IMR-90 (cell line): ENCODE results near the gene B4GALT7. TPM values are rescaled to one million over a fixed set of nuclear protein-coding genes. Genes with fewer than 3 reads are reported as not detected.

Source experiments
- ATAC-seq: fragments of 200-7000 bp; cut with Tn5 transposase; 2 replicates; pipeline ENCODE4 v1.9.1; 2020; ENCODE audit warnings: low read depth, mild to moderate bottlenecking, moderate library complexity
- BruUV-seq: library from RNA; stranded (reverse); fragments of 400-500 nt; replicated peaks from 2 replicates; lab custom pipeline; 2021; lab: Mats Ljungman, UMichigan
- CTCF ChIA-PET: fragments of 300-600 bp; formaldehyde crosslinking; extraction: SDS; loops from one replicate; lab custom pipeline; 2021; ENCODE audit warnings: antibody characterized with exemption; lab: Yijun Ruan, JAX
- POLR2A ChIA-PET: fragments of 300-600 bp; sonication (Branson Sonifier 250); formaldehyde crosslinking; loops from one replicate; lab custom pipeline; 2022; ENCODE audit warnings: antibody characterized with exemption; ENCODE audit not compliant: unreplicated experiment; lab: Charles Lee
- DNase-seq: peaks from one replicate; pipeline ENCODE4 v3.0.0; 2013
- H2AFZ ChIP-seq: replicated peaks from 2 replicates; pipeline ENCODE3; 2013; ENCODE audit warnings: low read length, mild to moderate bottlenecking; ENCODE audit not compliant: poor library complexity
- H2AK5ac ChIP-seq: 2 replicates; pipeline ENCODE4 v1.6.1; 2013; ENCODE audit warnings: low read depth, low read length, inconsistent platforms
- H2AK9ac ChIP-seq: replicated peaks from 2 replicates; pipeline ENCODE3; 2013; ENCODE audit warnings: mild to moderate bottlenecking, low read depth, low read length, moderate library complexity; ENCODE audit not compliant: poor library complexity
- H2BK120ac ChIP-seq: 2 replicates; pipeline ENCODE4 v1.6.1; 2013; ENCODE audit warnings: low read depth, low read length, inconsistent platforms
- H2BK15ac ChIP-seq: 3 replicates; pipeline ENCODE4 v1.6.1; 2013; ENCODE audit warnings: low read depth, low read length, inconsistent platforms
- H2BK20ac ChIP-seq: 2 replicates; pipeline ENCODE4 v1.6.1; 2013; ENCODE audit warnings: low read depth, mild to moderate bottlenecking, inconsistent platforms, low read length, moderate library complexity
- H2BK5ac ChIP-seq: 2 replicates; pipeline ENCODE4 v1.6.1; 2013; ENCODE audit warnings: mild to moderate bottlenecking, low read depth, low read length, inconsistent platforms; ENCODE audit not compliant: poor library complexity, severe bottlenecking
- H3K14ac ChIP-seq: replicated peaks from 2 replicates; pipeline ENCODE4 v1.6.1; 2013; ENCODE audit warnings: low read depth, low read length, inconsistent platforms
- H3K18ac ChIP-seq: 2 replicates; pipeline ENCODE4 v1.6.1; 2013; ENCODE audit warnings: low read depth, low read length, control low read depth
- H3K23ac ChIP-seq: 2 replicates; pipeline ENCODE4 v1.6.1; 2013; ENCODE audit warnings: low read depth, low read length, inconsistent platforms
- H3K27ac ChIP-seq: 2 replicates; pipeline ENCODE4 v1.5.1; 2013; ENCODE audit warnings: mild to moderate bottlenecking, control low read depth, low read length; ENCODE audit not compliant: insufficient read depth
- H3K27me3 ChIP-seq: 2 replicates; pipeline ENCODE4 v1.6.1; 2013; ENCODE audit warnings: low read length; ENCODE audit not compliant: control insufficient read depth, insufficient read depth
- H3K36me3 ChIP-seq: 2 replicates; pipeline ENCODE4 v1.6.1; 2013; ENCODE audit warnings: low read length, mixed read lengths; ENCODE audit not compliant: control insufficient read depth, insufficient read depth
- H3K4ac ChIP-seq: 2 replicates; pipeline ENCODE4 v1.6.1; 2013; ENCODE audit warnings: low read depth, low read length, inconsistent platforms
- H3K4me1 ChIP-seq: 2 replicates; pipeline ENCODE4 v1.6.1; 2013; ENCODE audit warnings: low read length, mixed read lengths; ENCODE audit not compliant: control insufficient read depth, insufficient read depth
- H3K4me2 ChIP-seq: 2 replicates; pipeline ENCODE4 v1.6.1; 2013; ENCODE audit warnings: low read depth, mild to moderate bottlenecking, control low read depth, low read length, moderate library complexity
- H3K4me3 ChIP-seq: 2 replicates; pipeline ENCODE4 v1.5.1; 2013; ENCODE audit warnings: low read depth, mild to moderate bottlenecking, control low read depth, low read length, moderate library complexity; ENCODE audit not compliant: insufficient read depth
- H3K56ac ChIP-seq: 2 replicates; pipeline ENCODE4 v1.6.1; 2013; ENCODE audit warnings: low read length, inconsistent platforms; ENCODE audit not compliant: insufficient read depth; ENCODE audit errors: extremely low read depth
- H3K79me1 ChIP-seq, 2 experiments: 2 replicates each; pipeline ENCODE4 v1.6.1; 2013; ENCODE audit warnings: low read length in 2 of 2, inconsistent platforms in 1 of 2, low read depth in 1 of 2
- H3K9ac ChIP-seq: 2 replicates; pipeline ENCODE4 v1.6.1; 2013; ENCODE audit warnings: low read depth, low read length, control low read depth
- H3K9me1 ChIP-seq: 2 replicates; pipeline ENCODE4 v1.6.1; 2013; ENCODE audit warnings: low read length, inconsistent platforms; ENCODE audit not compliant: insufficient read depth
- H3K9me3 ChIP-seq: 2 replicates; pipeline ENCODE4 v1.6.1; 2013; ENCODE audit warnings: low read length; ENCODE audit not compliant: control insufficient read depth, insufficient read depth
- H4K20me1 ChIP-seq: 2 replicates; pipeline ENCODE4 v1.6.1; 2013; ENCODE audit warnings: low read length, inconsistent platforms; ENCODE audit not compliant: insufficient read depth
- H4K5ac ChIP-seq: 2 replicates; pipeline ENCODE4 v1.6.1; 2013; ENCODE audit warnings: mild to moderate bottlenecking, low read depth, low read length, control low read depth
- H4K8ac ChIP-seq, 2 experiments: 2 replicates each; pipeline ENCODE4 v1.6.1; 2013; ENCODE audit warnings: low read depth in 2 of 2, low read length in 2 of 2, control low read depth in 1 of 2, inconsistent platforms in 1 of 2
- H4K91ac ChIP-seq: 2 replicates; pipeline ENCODE4 v1.6.1; 2013; ENCODE audit warnings: low read depth, low read length, inconsistent platforms; ENCODE audit not compliant: insufficient read depth
- CHD1 ChIP-seq: IDR thresholded peaks from 2 replicates; pipeline ENCODE4 v1.6.1; 2012; ENCODE audit warnings: low read depth, low read length, improper control_type of control experiment
- ELK1 ChIP-seq: fragments of 150-350 bp; IDR thresholded peaks from 2 replicates; pipeline ENCODE4 v1.6.1; 2016; ENCODE audit warnings: low read depth, mild to moderate bottlenecking, low read length, moderate library complexity, borderline replicate concordance
- MAFK ChIP-seq: IDR thresholded peaks from 2 replicates; pipeline ENCODE4 v1.6.1; 2012; ENCODE audit warnings: low read depth, low read length, improper control_type of control experiment
- MAZ ChIP-seq: IDR thresholded peaks from 2 replicates; pipeline ENCODE4 v1.6.1; 2012; ENCODE audit warnings: low read depth, mild to moderate bottlenecking, low read length, improper control_type of control experiment, moderate library complexity, borderline replicate concordance
- POLR2A ChIP-seq: IDR thresholded peaks from 2 replicates; pipeline ENCODE4 v1.6.1; 2012; ENCODE audit warnings: mild to moderate bottlenecking, low read depth, low read length
- WGBS, 2 experiments: methylation state at CpG; one replicate each; pipeline versions ENCODE4 v1.1.5 to v1.1.7; 2013; ENCODE audit warnings: missing lambda C conversion rate in 2 of 2; ENCODE audit not compliant: insufficient read length in 1 of 2; ENCODE audit errors: extremely low coverage in 2 of 2; 5-methylcytosine and 5-hydroxymethylcytosine counted together
- dilution Hi-C: fragments of 300-500 bp; cut with HindIII; formaldehyde crosslinking; loops from one replicate; pipeline ENCODE4 v1.14.3; 2018; ENCODE audit warnings: low sequenced_read_pairs; ENCODE audit not compliant: unreplicated experiment
- in situ Hi-C: fragments of 300-500 bp; cut with MboI; formaldehyde crosslinking; loops from 3 replicates; pipeline ENCODE4 v1.14.3; 2019; ENCODE audit warnings: low sequenced_read_pairs, inconsistent platforms, mixed read lengths
- intact Hi-C: fragments of 100-400 bp; cut with micrococcal nuclease; formaldehyde crosslinking; loops from 2 replicates; pipeline ENCODE4 v1.10.0; 2022
- polyA plus RNA-seq, 3 experiments: library from polyadenylated mRNA; depleted of rRNA; stranded (reverse); fragments of >200 nt; gene quantifications; 2 replicates each; pipeline ENCODE4 v1.2.3, GENCODE V29; 2012; ENCODE audit warnings: low replicate concordance in 1 of 3
- total RNA-seq: library from RNA; depleted of rRNA; stranded (reverse); fragments of >200 nt; gene quantifications from 2 replicates; pipeline ENCODE4 v1.2.3, GENCODE V29; 2012

Gene B4GALT7
- total and polyA plus RNA-seq, 2 of the 4 experiments (the other 2 are of a cell fraction): 29.2 to 79.6 TPM

- Histone ChIP-seq H3K4me1 (no peaks in the 10 kb centered on the region), H2BK5ac (no peak overlapping the region), H2AK5ac (no peak overlapping the region), H2BK120ac (no peak overlapping the region), H4K5ac (no peak overlapping the region), H3K36me3 (peaks cover 14% of the 10 kb centered on the region; the same call in 1 of the 2 replicates), H3K23ac (no peak overlapping the region), H3K9me1 (peaks cover 3% of the 10 kb centered on the region; the same call in 1 of the 2 replicates), H3K4me2 (no peak overlapping the region), H2AFZ (no peak overlapping the region), H3K4me3 (no peak overlapping the region), H3K4ac (no peak overlapping the region), H2AK9ac (peak overlapping the region; percentile 28), H3K27ac (no peak overlapping the region), H3K56ac (no peak overlapping the region), H2BK15ac (no peak overlapping the region), H3K9ac (no peak overlapping the region), H4K20me1 (peaks cover 5% of the 10 kb centered on the region; the same call in 1 of the 2 replicates), H2BK20ac (no peak overlapping the region), H4K91ac (no peak overlapping the region), H3K9me3 (no peaks in the 10 kb centered on the region), H3K14ac (no peak overlapping the region), H3K79me1 (peaks cover 0 to 6% of the 10 kb centered on the region in 2 experiments; a peak in 1 of 4 replicates), H3K27me3 (no peaks in the 10 kb centered on the region), H3K18ac (no peak overlapping the region), H4K8ac (no peak overlapping the region)
- in situ Hi-C loops (loop anchor here (25.0 kb wide), 1 partner anchor 451 kb away; no protein-coding TSS in a partner anchor), intact Hi-C loops (no loop called here), dilution Hi-C loops (no loop called here)
- ChIA-PET CTCF (no interaction called here), POLR2A (no interaction called here)
- ATAC-seq: no peak
- DNase-seq: no peak
- no TSS peak for BruUV-seq
- WGBS, 2 experiments: 97% methylated on average over 6 of the region's 15 CpGs; no CpG with 5 or more reads in 1 of the 2 experiments
- no peak for TF ChIP-seq CHD1
- TF ChIP-seq POLR2A: no peak
- no peak for TF ChIP-seq MAFK
- no peak for TF ChIP-seq MAZ
- TF ChIP-seq ELK1: no peak
These were observed 11.7 kb downstream of the B4GALT7 start for GRCh38 chr5:177611446-177612214.
